Measurements from ENCODE around the gene TSC22D3.

DNA sequence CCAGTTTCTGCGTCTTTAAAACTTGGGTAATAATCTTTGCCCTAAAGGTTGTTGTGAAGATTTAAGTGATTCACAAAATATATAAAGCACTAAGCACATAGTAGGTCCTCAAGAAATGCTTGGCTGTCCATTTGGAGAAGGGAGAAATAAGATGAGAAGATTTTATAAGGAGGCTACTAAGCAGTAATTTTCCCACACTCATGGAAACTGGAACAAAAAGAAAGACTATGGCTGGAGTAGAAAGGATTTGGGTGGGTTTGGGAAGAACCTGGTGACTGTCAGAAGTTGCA lies 100.3 kb downstream of the TSC22D3 start:
- TF ChIP-seq EZH2phosphoT487 (IDR thresholded peaks at IDR 0.05; ENCODE audit: insufficient read depth, low read depth) (no peak), EZH2 (IDR thresholded peaks at IDR 0.05; ENCODE audit: insufficient read depth, poor library complexity, severe bottlenecking) (no peak)
